Activated CD4-positive, alpha-beta T cell treated with anti-CD3 and anti-CD28 coated beads, Interleukin-2, amount 50 U/mL, for 4 hours (primary cell): ENCODE results near the gene LRRN1.
"Not testable (repeated sequence)": the region's sequence is repeated elsewhere in the genome, so short reads cannot be mapped to it uniquely, and the experiment has no call there.

ENCODE experiments used
- DNase-seq, 2 experiments: peaks; one replicate each; pipeline ENCODE4 v3.0.0-alpha.2; 2020

The LRRN1 gene

DNA sequence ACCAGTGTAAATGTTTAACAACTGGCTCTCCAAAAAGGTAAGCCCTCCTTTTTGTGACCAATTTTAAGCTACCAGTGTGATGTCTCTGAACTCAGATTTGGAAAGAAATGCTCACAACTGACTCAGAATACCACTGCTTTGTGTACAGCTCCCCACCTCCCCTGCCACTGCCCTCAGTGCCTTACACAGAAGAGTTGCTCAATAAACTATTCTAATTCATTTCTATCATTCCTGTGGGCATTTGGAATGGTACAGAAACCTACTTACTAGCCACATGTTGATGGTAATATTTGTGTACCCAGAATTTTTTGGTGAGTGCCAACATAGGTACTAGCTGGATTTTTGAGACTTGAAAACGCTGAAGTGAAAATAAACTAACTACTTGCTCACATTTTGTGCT, 16.0 kb downstream of the LRRN1 start:
- no peak for DNase-seq

DNA sequence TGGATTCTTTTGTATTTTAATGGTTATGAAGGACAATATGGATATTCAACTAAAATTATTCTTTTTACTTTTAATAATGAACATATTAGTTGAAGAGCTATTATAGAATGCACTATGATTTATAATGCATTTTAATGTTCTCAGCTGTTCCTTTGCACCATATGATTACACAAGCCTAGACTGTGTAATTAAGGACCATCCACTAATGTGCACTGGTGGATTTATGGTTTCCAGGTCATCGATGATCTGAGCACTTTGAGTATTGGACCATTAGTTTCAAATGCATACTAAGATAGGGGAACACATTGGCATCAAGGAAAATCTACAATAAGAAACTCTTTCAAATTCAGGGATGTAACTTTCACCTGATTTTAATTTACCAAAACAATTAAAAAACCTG, 16.8 kb downstream of the LRRN1 start:
- no peak for DNase-seq

DNA sequence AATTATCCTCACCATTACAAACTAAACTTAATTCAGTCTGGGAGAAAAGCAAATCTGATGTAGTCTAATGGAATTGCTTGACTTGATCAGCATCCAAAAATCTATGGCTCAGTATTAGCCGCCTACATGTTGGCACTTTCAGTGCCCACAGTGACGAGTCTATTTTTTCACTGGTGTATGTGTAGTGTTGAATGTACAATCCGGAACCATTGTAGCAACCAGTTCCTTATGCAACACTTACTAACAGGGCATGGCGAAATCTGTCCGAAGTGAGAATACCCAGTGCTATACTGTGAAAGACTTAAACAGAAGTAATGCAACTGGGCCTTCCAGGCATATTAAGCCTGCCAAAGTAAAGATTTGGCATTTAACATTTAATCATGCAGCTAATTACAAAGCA, 18.6 kb downstream of the LRRN1 start:
- DNase-seq = no peak

DNA sequence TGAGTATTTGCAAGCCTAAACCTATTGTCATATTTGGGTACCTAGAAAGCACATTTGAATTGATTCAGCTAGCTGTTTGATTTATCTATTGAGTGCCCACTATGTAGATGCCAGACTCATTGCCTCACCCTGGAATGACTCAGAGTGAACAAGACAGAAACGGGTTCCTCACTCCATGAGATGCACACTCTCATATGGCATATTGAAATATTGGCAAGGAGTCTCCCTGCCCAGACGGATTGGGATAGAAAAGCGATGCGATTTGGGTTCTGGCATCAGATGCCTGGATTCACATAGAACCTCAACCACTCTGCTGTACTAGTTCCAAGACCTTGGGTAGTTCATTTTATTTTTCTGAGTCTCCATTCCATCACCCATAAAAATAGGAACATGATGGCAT, 22.5 kb downstream of the LRRN1 start:
- DNase-seq = no peak

DNA sequence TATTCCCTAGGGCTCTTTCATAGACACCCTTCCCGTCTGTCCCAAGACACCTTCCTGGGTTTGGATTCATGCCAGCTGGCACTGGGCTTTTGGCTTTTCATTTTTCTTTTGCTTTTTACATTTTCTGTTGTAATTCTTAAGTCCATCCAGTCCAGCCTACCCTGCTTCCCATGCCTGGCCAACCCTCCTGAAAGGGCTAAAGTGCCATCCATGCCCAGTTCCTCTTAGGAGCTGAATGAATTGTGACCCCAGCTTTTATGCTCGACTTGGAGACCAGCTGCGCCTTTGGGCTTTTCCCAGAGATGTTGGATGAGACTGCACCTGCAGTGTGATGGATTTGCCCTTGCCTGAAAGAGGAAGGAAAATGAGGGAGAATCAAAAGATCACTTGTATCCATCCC, 25.8 kb downstream of the LRRN1 start:
- DNase-seq = no peak

DNA sequence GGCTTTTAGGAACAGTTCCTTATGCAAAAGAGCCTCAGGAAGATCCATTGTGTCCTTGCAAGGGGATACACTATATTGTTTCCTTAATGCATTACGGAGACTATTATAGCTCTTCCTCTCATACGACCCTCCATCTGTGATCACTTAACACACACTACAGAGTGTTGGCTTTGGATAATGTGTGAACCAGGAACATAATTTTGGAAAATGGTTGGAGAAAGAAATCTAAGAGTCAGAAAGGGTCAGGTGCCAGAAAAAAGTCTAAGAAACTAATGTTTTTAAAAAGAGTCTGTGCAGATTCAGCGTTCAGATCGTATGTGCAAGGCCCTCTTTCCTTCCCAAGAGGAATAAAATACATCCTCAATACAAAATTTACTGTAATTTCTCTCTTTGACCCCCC, 27.3 kb downstream of the LRRN1 start:
- DNase-seq = no peak

DNA sequence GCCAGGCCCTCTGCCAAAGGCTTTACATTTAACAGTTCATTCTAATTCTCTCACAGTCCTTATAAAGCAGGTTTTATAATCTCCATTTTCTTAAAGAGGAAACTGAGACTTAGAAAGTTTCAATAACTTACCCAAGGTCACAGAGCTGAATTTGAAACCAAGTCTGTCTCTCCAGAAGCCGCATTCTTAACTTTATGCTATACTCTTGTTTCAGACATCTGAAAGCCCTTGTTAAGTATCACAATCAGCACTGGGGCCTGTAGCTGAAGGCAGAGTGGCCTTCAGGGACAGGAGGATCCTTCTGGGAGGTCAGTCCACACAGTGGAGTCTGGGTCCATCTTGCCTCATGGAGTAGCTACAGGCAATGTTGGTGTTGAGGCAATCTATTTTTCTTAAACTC, 27.9 kb downstream of the LRRN1 start:
- no peak for DNase-seq

DNA sequence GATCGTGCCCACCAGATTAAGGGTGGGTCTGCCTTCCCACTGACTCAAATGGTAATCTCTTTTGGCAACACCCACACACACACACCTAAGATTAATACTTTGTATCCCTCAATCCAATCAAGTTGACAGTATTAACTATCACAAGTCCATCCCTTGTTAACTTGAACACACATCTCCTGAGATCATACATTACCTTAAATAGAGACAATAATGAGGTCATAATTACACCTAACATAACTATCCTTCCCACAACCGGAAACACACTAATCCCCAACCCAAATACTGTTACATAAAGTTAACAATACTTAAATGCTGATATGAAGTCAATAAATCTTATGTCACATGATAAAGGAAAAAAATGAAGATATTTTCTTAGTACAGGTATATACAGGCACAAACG, 29.2 kb downstream of the LRRN1 start:
- DNase-seq = not testable (repeated sequence)

DNA sequence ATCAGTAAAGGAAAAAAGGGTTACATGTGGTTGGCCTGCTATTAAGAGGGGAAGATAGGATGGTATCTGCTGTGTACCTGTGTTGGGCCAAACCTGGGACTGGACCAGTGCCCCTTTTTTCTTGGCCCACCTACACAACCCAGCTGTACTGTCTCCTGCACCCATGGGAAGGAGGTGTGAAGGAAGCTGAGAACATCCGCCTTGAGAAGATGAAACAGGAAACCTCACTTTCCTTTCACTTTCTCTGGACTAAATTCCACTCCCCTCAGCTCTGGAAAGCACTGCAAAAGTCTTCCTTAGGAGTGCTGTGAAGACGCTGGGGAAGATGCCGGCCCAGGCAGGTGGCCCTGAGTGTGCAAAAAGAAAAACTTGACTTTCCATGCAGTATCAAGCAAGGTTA, 37.6 kb downstream of the LRRN1 start:
- DNase-seq = no peak

DNA sequence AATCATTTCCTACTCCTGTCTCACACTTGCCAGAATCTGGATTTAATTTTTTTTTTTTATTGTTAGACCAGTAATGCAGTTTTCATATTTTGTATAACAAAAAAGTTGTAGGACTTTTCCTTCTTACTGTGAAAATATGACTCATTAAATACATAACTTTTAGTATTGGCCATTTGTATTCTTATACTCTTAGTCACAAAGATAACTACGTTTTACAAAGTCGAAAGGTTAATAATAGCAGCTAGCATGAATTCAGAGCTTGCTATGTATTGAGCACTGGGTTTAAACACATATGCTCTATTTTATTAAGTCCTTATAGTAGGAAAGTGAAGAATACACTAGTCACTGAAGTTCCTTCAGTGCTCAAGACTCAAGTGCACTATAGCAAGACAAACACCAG, 43.1 kb downstream of the LRRN1 start:
- no peak for DNase-seq

DNA sequence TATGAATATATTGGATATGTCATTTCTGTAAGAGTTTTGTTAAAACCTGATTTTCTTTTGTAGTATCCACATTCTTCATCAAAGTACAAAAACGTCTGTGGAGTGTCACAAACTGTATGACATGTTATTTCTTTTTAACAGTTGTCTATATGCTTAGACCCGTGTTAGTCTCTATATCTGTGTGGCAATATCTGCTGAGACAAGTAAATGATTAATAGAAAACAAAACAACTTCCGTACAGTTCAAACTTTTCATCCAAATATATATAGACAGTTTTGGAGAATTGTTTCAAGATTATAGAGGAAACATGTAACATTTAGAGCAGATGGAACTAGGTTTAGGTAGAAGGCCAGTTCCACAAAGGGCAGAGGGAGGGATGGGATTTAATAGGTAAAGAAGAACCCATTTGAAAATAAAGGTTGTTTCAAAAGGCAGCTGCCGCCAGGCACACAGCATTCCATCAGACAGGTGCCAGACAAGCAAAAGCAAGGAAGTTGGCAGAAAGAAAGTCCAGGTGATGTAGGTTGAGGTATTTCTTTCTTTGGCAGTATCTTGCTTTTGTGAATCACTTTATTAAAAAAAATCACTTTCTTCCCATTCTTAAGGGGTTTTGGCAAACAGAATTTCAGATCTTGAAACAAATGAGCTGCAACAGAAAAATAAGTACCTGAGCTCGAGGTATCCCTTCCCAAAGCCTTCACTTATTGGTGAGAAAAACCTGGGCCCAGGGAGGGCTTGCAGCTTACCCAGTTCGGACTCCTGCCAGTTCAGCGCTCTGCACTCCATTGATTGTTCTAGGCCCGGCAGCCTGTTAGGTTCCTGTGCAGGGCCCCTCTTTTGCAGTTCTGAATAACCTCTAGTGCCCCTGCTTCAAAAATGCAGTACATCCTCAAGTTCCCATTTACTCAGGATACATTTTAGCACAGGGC, 49.0 kb downstream of the LRRN1 start:
- no peak for DNase-seq

DNA sequence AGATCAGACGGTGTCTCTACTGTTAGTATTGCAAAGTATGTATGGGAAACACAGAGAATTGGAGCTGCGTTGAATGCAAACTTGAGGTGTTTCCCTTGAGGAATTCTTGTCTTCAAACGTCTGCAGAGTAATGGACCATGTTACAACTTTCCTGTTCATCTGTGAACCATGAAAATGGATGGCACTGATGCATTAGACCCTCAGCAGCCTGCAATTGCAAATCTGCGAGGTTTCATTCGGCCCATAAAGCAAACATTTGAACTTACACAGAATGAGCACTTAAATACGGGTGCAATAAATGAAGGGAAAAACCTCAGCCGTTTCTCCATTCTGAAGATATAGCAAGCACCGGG, 49.7 kb downstream of the LRRN1 start:
- no peak for DNase-seq

DNA sequence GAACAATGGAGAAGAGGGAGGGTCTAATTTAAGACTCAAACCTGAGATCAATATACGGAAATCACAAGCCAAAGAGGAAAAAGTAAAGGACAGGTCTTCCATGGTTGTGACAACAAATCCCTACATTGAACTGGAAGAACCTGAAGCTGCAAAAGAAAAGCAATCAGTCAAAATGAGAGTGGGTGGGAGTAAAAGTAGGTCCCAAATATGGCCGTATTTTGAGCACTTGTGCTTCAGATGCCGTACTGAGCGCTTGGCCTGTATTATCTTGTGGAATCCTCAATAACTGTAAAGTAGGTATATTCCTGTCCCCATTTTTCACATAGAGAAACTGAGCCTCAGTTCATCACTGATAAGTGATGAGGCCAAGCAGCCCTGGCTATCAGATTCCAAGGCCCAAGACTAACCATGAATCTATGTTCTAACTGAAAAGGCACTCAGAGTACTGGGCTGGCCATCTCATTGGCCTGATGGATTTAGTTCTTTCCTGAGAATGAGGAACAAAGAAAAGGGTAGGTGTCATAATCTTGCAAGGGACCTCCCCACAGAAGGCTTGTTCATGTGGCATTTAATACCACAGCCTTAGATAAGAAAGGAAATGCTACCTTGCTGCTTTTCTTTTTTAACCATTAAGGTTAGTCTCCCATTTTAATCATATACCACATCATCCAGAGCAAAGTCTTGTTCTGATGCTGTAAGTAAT, 52.5 kb downstream of the LRRN1 start:
- no peak for DNase-seq

DNA sequence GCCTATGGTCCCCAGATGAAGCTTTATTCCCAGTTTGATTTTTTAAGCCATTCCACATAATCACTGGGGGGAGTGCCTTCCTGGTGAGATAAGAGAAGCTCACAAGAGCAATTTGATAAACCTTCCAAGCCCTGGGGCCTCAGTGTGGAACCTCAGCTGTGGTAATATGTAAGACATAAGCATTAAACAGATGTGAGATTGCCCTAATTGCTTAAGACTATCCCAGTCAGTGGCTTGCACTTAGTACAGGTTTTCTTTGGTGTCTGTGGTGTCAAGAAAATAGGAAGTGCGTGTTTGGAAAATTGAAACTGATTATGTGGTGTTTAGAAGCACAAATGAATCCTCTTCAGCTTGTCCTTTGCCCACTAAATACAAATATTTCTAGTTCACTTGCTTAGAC, 54.3 kb downstream of the LRRN1 start:
- DNase-seq = no peak

DNA sequence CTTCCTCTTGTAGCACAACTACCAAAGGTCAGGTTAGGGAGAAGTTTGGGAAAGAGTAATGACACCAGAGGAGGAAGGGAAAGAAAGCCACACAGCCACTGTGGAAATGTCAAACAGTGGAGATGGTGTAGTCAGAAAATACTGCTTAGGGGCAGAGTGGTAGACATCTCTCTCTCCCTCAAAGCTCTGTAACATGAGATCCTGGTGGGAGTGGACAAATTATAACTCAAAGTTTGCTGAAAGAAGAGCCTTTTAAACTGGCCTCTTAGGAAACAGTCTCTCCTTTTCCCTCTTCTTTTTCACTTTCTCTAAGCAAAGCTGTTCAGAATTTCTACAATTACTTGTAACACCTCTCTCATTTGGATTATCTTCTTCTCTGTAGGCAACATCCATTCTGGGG, 55.8 kb downstream of the LRRN1 start:
- DNase-seq = no peak

DNA sequence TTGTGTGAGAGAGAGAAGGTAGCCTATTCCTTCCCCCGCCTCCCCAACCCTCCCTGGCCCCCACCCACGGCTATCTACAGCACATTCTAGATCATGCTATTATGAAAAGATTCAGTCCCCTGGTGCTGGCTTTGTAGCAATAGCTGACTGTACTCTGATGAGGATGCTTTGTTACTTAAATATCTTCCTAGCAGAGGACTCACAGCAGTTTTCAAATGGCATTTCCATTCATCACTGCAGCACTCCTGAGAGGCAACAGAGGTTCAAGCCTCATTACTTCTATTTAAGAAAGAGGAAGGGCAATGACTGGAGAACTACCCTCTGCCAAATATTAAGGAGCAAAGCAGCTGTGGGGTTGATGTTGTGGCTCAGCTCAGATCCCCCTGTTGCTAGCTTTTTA, 61.0 kb downstream of the LRRN1 start:
- DNase-seq = no peak

DNA sequence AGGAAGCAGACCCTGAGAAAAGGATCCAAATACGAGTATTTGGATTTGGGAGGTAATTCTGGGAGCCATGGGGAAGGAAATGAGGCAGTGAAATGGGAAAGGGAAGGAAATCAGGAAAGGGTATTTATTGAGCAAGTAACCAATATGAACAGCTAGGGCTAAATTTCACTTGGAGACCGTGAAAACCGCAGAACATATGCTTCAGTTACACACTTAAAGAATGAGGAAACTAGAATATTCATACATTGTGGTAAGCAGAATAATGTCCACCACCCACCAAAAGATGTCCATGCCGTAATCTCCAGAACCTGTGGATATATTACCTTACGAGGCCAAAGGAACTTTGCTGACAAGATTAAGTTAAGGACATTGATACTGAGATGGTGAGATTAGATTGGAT, 63.3 kb downstream of the LRRN1 start:
- no peak for DNase-seq

DNA sequence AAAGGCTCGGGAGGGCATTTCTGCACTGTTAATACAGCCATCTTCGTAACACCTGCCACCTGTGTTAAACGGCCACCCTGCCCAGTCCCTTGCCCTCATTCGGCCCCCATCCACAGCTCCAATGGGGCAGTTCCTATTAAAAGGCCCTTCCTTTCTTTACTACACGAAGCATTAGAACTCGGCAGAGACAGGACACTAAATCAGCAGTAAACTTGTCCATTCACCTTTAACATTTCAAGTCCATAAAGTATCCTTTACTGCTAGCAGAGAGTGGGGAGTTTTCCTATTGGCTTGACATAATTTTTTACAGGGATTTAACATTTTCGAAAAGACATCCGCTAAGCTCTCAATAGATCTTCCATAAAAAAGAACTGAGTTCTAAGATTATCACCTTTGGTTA, 76.3 kb downstream of the LRRN1 start:
- DNase-seq = no peak

DNA sequence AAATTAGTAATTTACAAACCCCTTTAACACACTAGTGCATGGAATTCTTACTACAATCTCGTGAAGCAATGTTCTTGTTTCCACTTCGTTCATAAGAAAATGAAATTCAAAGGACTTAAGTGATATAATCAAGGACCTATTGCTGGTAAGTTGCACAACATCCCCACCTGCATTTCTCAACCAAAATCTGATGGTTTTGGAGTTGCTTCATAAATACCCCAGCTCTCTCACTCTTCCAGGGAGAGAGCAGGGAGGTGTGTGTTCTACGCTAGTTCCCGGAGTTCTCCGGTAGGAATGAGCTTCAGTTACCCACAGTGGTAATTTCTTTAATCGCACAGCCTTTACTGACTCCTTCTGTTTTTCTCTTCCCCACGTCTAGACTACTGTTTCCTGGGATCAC, 81.8 kb downstream of the LRRN1 start:
- DNase-seq = no peak

DNA sequence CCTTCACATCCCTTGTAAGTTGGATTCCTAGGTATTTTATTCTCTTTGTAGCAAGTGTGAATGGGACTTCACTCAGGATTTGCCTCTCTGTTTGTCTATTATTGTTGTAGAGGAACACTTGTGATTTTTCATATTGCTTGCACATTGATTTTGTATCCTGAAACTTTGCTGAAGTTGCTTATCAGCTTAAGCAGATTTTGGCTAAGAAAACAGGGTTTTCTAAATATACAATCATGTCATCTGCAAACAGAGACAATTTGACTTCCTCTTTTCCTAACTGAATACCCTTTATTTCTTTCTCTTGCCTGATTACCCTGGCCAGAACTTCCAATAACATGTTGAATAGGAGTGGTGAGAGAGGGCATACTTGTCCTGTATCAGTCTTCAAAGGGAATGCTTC, 88.1 kb downstream of the LRRN1 start:
- not testable (repeated sequence) for DNase-seq

DNA sequence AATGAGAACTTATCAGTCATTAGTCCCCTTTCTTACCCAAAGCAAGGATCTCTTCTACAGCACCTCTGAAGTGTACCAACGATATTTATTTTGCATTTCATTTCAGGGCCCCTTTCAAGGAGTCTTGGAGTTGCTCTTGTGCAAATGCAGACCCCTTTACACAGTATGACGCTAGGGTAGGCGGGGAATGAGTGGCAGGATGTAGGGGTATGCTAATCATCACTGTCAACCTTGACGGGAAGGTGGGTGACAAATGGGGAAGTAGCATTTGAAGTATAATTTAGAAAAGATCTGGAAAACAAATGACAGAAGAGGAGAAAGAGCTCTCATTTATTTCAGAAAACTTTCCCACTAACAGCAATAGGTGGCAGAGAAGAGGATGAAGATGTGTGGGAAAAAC, 94.4 kb downstream of the LRRN1 start:
- no peak for DNase-seq
